Mesendoderm (in vitro differentiated cells): ENCODE results near the gene SORCS2.

Source experiments
- DNase-seq: peaks from one replicate; pipeline ENCODE4 v3.0.0; 2013
- H2AK5ac ChIP-seq: 2 replicates; pipeline ENCODE4 v1.6.1; 2013; ENCODE audit warnings: low read length, inconsistent platforms
- H2BK120ac ChIP-seq: 2 replicates; pipeline ENCODE4 v1.6.1; 2013; ENCODE audit warnings: low read depth, mild to moderate bottlenecking, low read length, moderate library complexity, mixed read lengths
- H2BK15ac ChIP-seq: replicated peaks from 2 replicates; pipeline ENCODE4 v1.6.1; 2013; ENCODE audit warnings: low read depth, mild to moderate bottlenecking, moderate library complexity
- H2BK5ac ChIP-seq: 2 replicates; pipeline ENCODE4 v1.6.1; 2013; ENCODE audit warnings: low read length, inconsistent platforms
- H3K18ac ChIP-seq: 2 replicates; pipeline ENCODE4 v1.6.1; 2013; ENCODE audit warnings: mild to moderate bottlenecking, low read length, mixed read lengths
- H3K23ac ChIP-seq: one replicate; pipeline ENCODE4 v1.6.1; 2013; ENCODE audit warnings: low read length
- H3K27ac ChIP-seq: 2 replicates; pipeline ENCODE4 v1.5.1; 2013; ENCODE audit warnings: low read depth, mild to moderate bottlenecking, inconsistent platforms, low read length, moderate library complexity
- H3K27me3 ChIP-seq: 2 replicates; pipeline ENCODE4 v1.6.1; 2013; ENCODE audit warnings: low read length, control low read depth, mild to moderate bottlenecking, inconsistent platforms; ENCODE audit not compliant: insufficient read depth, poor library complexity
- H3K36me3 ChIP-seq: 2 replicates; pipeline ENCODE4 v1.6.1; 2013; ENCODE audit warnings: low read length, inconsistent platforms; ENCODE audit not compliant: control insufficient read depth, insufficient read depth
- H3K4ac ChIP-seq: one replicate; pipeline ENCODE4 v1.6.1; 2013; ENCODE audit warnings: low read depth, mild to moderate bottlenecking, low read length, moderate library complexity
- H3K4me1 ChIP-seq: 2 replicates; pipeline ENCODE4 v1.6.1; 2013; ENCODE audit warnings: low read depth, low read length, inconsistent platforms; ENCODE audit not compliant: control insufficient read depth
- H3K4me2 ChIP-seq: 2 replicates; pipeline ENCODE4 v1.6.1; 2013; ENCODE audit warnings: low read length
- H3K4me3 ChIP-seq: 2 replicates; pipeline ENCODE4 v1.5.1; 2013; ENCODE audit warnings: mild to moderate bottlenecking, low read length
- H3K56ac ChIP-seq: one replicate; pipeline ENCODE4 v1.6.1; 2013; ENCODE audit warnings: low read length
- H3K79me1 ChIP-seq: 2 replicates; pipeline ENCODE4 v1.6.1; 2013; ENCODE audit warnings: low read length, inconsistent platforms
- H3K79me2 ChIP-seq: 2 replicates; pipeline ENCODE4 v1.6.1; 2013; ENCODE audit warnings: mild to moderate bottlenecking, low read length; ENCODE audit not compliant: control insufficient read depth, insufficient read depth
- H3K9ac ChIP-seq: 2 replicates; pipeline ENCODE4 v1.6.1; 2013; ENCODE audit warnings: low read length, inconsistent platforms
- H4K5ac ChIP-seq: one replicate; pipeline ENCODE4 v1.6.1; 2013; ENCODE audit warnings: low read length
- H4K8ac ChIP-seq: one replicate; pipeline ENCODE4 v1.6.1; 2013; ENCODE audit warnings: low read depth, mild to moderate bottlenecking, control low read depth, low read length, moderate library complexity
- WGBS: extraction: QIAGEN DNeasy Blood & Tissue Kit; methylation state at CpG from one replicate; pipeline ENCODE4 v1.1.7; 2013; ENCODE audit warnings: low lambda C conversion rate, missing lambda C conversion rate; ENCODE audit not compliant: insufficient coverage; ENCODE audit errors: extremely low coverage; 5-methylcytosine and 5-hydroxymethylcytosine counted together

SORCS2 gene

GRCh38 chr4:7153711-7154110 is 38.6 kb upstream of the SORCS2 start:
- no peak for DNase-seq
- Histone ChIP-seq H3K4me3 (no peak overlapping the region), H2BK120ac (no peak overlapping the region), H3K27ac (no peak overlapping the region), H3K23ac (no peak overlapping the region), H3K56ac (no peak overlapping the region), H3K4me2 (no peak overlapping the region), H3K4me1 (no peaks in the 10 kb centered on the region), H3K18ac (no peak overlapping the region), H4K8ac (no peak overlapping the region), H2BK15ac (no peak overlapping the region), H3K9ac (no peak overlapping the region), H3K36me3 (no peaks in the 10 kb centered on the region), H4K5ac (no peak overlapping the region), H2AK5ac (no peak overlapping the region), H3K79me1 (no peaks in the 10 kb centered on the region), H3K79me2 (no peaks in the 10 kb centered on the region), H2BK5ac (no peak overlapping the region), H3K27me3 (no peaks in the 10 kb centered on the region), H3K4ac (no peak overlapping the region)
- WGBS: no CpG with 5 or more reads among the region's 7 CpGs

- no peak overlapping the region for H3K18ac ChIP-seq
- H3K79me1 ChIP-seq: no peaks in the 10 kb centered on the region
- H3K4me3 ChIP-seq: no peak overlapping the region
- H3K4me1 ChIP-seq: no peaks in the 10 kb centered on the region
- no peak overlapping the region for H2BK5ac ChIP-seq
- H3K56ac ChIP-seq: no peak overlapping the region
- no peak overlapping the region for H2BK120ac ChIP-seq
- H2AK5ac ChIP-seq: no peak overlapping the region
- no peak overlapping the region for H3K4me2 ChIP-seq
- no peak overlapping the region for H3K23ac ChIP-seq
- H3K27ac ChIP-seq: no peak overlapping the region
- no peak overlapping the region for H3K4ac ChIP-seq
- H3K79me2 ChIP-seq: no peaks in the 10 kb centered on the region
- H3K36me3 ChIP-seq: no peaks in the 10 kb centered on the region
- DNase-seq: no peak
- no peak overlapping the region for H3K9ac ChIP-seq
- no peak overlapping the region for H4K8ac ChIP-seq
- H2BK15ac ChIP-seq: no peak overlapping the region
- H3K27me3 ChIP-seq: no peaks in the 10 kb centered on the region
- no CpG with 5 or more reads among the region's 18 CpGs for WGBS
- H4K5ac ChIP-seq: no peak overlapping the region
Observed at GRCh38 chr4:7154351-7154981, 37.9 kb upstream of the SORCS2 start.

- Histone ChIP-seq H3K36me3 (no peaks in the 10 kb centered on the region), H3K56ac (no peak overlapping the region), H3K23ac (no peak overlapping the region), H3K9ac (no peak overlapping the region), H3K4me1 (no peaks in the 10 kb centered on the region), H3K79me1 (no peaks in the 10 kb centered on the region), H3K27ac (no peak overlapping the region), H2BK15ac (no peak overlapping the region), H2BK5ac (no peak overlapping the region), H3K79me2 (no peaks in the 10 kb centered on the region), H2BK120ac (no peak overlapping the region), H3K18ac (no peak overlapping the region), H2AK5ac (no peak overlapping the region), H4K8ac (no peak overlapping the region), H3K4me3 (no peak overlapping the region), H4K5ac (no peak overlapping the region), H3K27me3 (no peaks in the 10 kb centered on the region), H3K4me2 (no peak overlapping the region), H3K4ac (no peak overlapping the region)
- WGBS: no CpG with 5 or more reads among the region's 19 CpGs
- no peak for DNase-seq
Observed at GRCh38 chr4:7155590-7156071, 36.7 kb upstream of the SORCS2 start.

GRCh38 chr4:7156328-7156727 is 36.0 kb upstream of the SORCS2 start:
- Histone ChIP-seq H3K27me3 (no peaks in the 10 kb centered on the region), H3K36me3 (no peaks in the 10 kb centered on the region), H3K79me2 (no peaks in the 10 kb centered on the region), H4K8ac (no peak overlapping the region), H2BK120ac (no peak overlapping the region), H3K9ac (no peak overlapping the region), H3K4ac (no peak overlapping the region), H3K56ac (no peak overlapping the region), H3K4me3 (no peak overlapping the region), H3K27ac (no peak overlapping the region), H2AK5ac (no peak overlapping the region), H2BK5ac (no peak overlapping the region), H3K18ac (no peak overlapping the region), H2BK15ac (no peak overlapping the region), H3K4me2 (no peak overlapping the region), H3K4me1 (no peaks in the 10 kb centered on the region), H4K5ac (no peak overlapping the region), H3K79me1 (no peaks in the 10 kb centered on the region), H3K23ac (no peak overlapping the region)
- DNase-seq: no peak
- no CpG with 5 or more reads among the region's 12 CpGs for WGBS

GRCh38 chr4:7156761-7157488 is 35.4 kb upstream of the SORCS2 start:
- no peak overlapping the region for H4K8ac ChIP-seq
- DNase-seq: peak; percentile 75
- WGBS: no CpG with 5 or more reads among the region's 12 CpGs
- no peaks in the 10 kb centered on the region for H3K79me2 ChIP-seq
- H3K23ac ChIP-seq: no peak overlapping the region
- H2BK5ac ChIP-seq: no peak overlapping the region
- no peaks in the 10 kb centered on the region for H3K27me3 ChIP-seq
- no peaks in the 10 kb centered on the region for H3K36me3 ChIP-seq
- H2BK15ac ChIP-seq: no peak overlapping the region
- no peak overlapping the region for H3K4me3 ChIP-seq
- no peak overlapping the region for H3K9ac ChIP-seq
- H3K79me1 ChIP-seq: no peaks in the 10 kb centered on the region
- H3K18ac ChIP-seq: no peak overlapping the region
- H4K5ac ChIP-seq: no peak overlapping the region
- H2BK120ac ChIP-seq: no peak overlapping the region
- H2AK5ac ChIP-seq: no peak overlapping the region
- no peak overlapping the region for H3K56ac ChIP-seq
- no peak overlapping the region for H3K27ac ChIP-seq
- no peak overlapping the region for H3K4ac ChIP-seq
- H3K4me2 ChIP-seq: no peak overlapping the region
- no peaks in the 10 kb centered on the region for H3K4me1 ChIP-seq
